Activated naive CD4-positive, alpha-beta T cell treated with anti-CD3 and anti-CD28 coated beads for 36 hours (primary cell): ENCODE results near the gene PER2. TPM values are rescaled to one million over a fixed set of nuclear protein-coding genes. Genes with fewer than 3 reads are reported as not detected.

Experiments used
- CTCF ChIA-PET: fragments of 350-600 bp; sonication (Branson Sonifier 250); formaldehyde crosslinking; loops from one replicate; lab custom pipeline; 2021; ENCODE audit warnings: antibody characterized with exemption; lab: Charles Lee
- DNase-seq: peaks from one replicate; pipeline ENCODE4 v3.0.0-alpha.2; 2020
- H3K27ac Mint-ChIP-seq: one replicate; pipeline ENCODE4 v1.8.0; 2021; ENCODE audit warnings: mild to moderate bottlenecking, mixed read lengths
- H3K27me3 Mint-ChIP-seq: one replicate; pipeline ENCODE4 v1.8.0; 2021; ENCODE audit warnings: low read depth, mixed read lengths
- H3K36me3 Mint-ChIP-seq: one replicate; pipeline ENCODE4 v1.8.0; 2021; ENCODE audit warnings: low read depth, mixed read lengths
- H3K4me1 Mint-ChIP-seq: one replicate; pipeline ENCODE4 v1.8.0; 2021; ENCODE audit warnings: low read depth, mixed read lengths
- H3K4me3 Mint-ChIP-seq: one replicate; pipeline ENCODE4 v1.8.0; 2021; ENCODE audit warnings: mild to moderate bottlenecking, moderate library complexity, mixed read lengths
- H3K9me3 Mint-ChIP-seq: one replicate; pipeline ENCODE4 v1.8.0; 2021; ENCODE audit warnings: mixed read lengths
- intact Hi-C: fragments of 100-400 bp; cut with micrococcal nuclease; formaldehyde crosslinking; loops from one replicate; pipeline ENCODE4 v1.15.1; 2023
- total RNA-seq, 2 experiments: library from RNA; stranded (reverse); gene quantifications; one replicate each; pipeline ENCODE4 v1.2.3, GENCODE V29; 2021

PER2 gene
- total RNA-seq, 2 experiments from 2014 or later: 7.1 to 7.8 TPM

- H3K4me1 Mint-ChIP-seq: peaks cover 50% of the 10 kb centered on the region
- peak overlapping the region; percentile 72 for H3K27ac Mint-ChIP-seq
- no peaks in the 10 kb centered on the region for H3K9me3 Mint-ChIP-seq
- H3K27me3 Mint-ChIP-seq: no peaks in the 10 kb centered on the region
- peak overlapping the region; percentile 80 for H3K4me3 Mint-ChIP-seq
- peaks cover 8% of the 10 kb centered on the region for H3K36me3 Mint-ChIP-seq
- CTCF ChIA-PET: interaction anchor here (1.9 kb wide), 1 partner anchor 232 kb away, joined by 4 read pairs; no protein-coding TSS in a partner anchor
- intact Hi-C loops: loop anchor here (1.0 to 2.0 kb wide), 5 partner anchors 28 to 510 kb away; partner anchors contain the start of gene PER2
- DNase-seq: peak; percentile 22
Observed at GRCh38 chr2:238202326-238203093, 85.9 kb downstream of the PER2 start.

Other genes with a start within 250 kb of the PER2 start
- 10 to 100 TPM; 46.4 to 46.7 TPM for gene SCLY, start 227.6 kb downstream of the PER2 start, total RNA-seq
- gene ESPNL, start 188.3 kb downstream of the PER2 start, total RNA-seq: under 1 TPM; 0.05 to 0.15 TPM
- gene KLHL30, start 149.9 kb downstream of the PER2 start, total RNA-seq: not detected
- under 1 TPM in 1 of 2 experiments, not detected in 1; 0.40 TPM for gene ERFE, start 129.6 kb downstream of the PER2 start, total RNA-seq
- 10 to 100 TPM; 46.6 to 46.7 TPM for gene ILKAP, start 84.9 kb downstream of the PER2 start, total RNA-seq
- gene HES6, start 48.6 kb downstream of the PER2 start, total RNA-seq: 1 to 10 TPM; 3.1 to 4.0 TPM
- gene TRAF3IP1, start 31.9 kb upstream of the PER2 start, total RNA-seq: 1 to 10 TPM; 3.6 to 6.1 TPM
- gene ASB1, start 138.3 kb upstream of the PER2 start, total RNA-seq: 10 to 100 TPM; 29.9 to 33.7 TPM